Neutrophil (primary cell): Measurements from ENCODE around the gene ZNF683.

Experiments used
- H3K27ac ChIP-seq: fragments of 200-600 bp; sonication (generic); 2 replicates; pipeline ENCODE4 v1.5.1; 2016; ENCODE audit warnings: mild to moderate bottlenecking, moderate library complexity
- H3K27me3 ChIP-seq: fragments of 200-600 bp; sonication (generic); 2 replicates; pipeline ENCODE4 v1.6.0; 2016; ENCODE audit warnings: mild to moderate bottlenecking
- H3K36me3 ChIP-seq: fragments of 200-600 bp; sonication (generic); 2 replicates; pipeline ENCODE4 v1.5.1; 2017
- H3K4me1 ChIP-seq, 2 experiments: fragments of 200-600 bp in 1 of 2; sonication (generic) in 1 of 2; 1 replicate in 1 of 2; 2 replicates in 1 of 2; pipeline versions ENCODE4 v1.5.1 to v1.6.1; 2013 to 2016; ENCODE audit warnings: low read depth in 1 of 2, low read length in 1 of 2, mild to moderate bottlenecking in 1 of 2, moderate library complexity in 1 of 2; ENCODE audit not compliant: control insufficient read depth in 1 of 2, insufficient read depth in 1 of 2
- H3K4me3 ChIP-seq, 2 experiments: fragments of 200-600 bp in 1 of 2; sonication (generic) in 1 of 2; 1 replicate in 1 of 2; 2 replicates in 1 of 2; pipeline ENCODE4 v1.5.1; 2013 to 2016; ENCODE audit warnings: low read depth in 1 of 2, low read length in 1 of 2, mild to moderate bottlenecking in 1 of 2, moderate library complexity in 1 of 2
- H3K9me3 ChIP-seq: fragments of 200-600 bp; sonication (generic); 2 replicates; pipeline ENCODE4 v1.5.1; 2016
- TF ChIP-seq, protein P1 (sequence below): fragments of 200-600 bp; sonication (generic); IDR thresholded peaks from 2 replicates; pipeline ENCODE4 v1.5.1; 2016; ENCODE audit warnings: antibody characterized with exemption

The ZNF683 gene

DNA sequence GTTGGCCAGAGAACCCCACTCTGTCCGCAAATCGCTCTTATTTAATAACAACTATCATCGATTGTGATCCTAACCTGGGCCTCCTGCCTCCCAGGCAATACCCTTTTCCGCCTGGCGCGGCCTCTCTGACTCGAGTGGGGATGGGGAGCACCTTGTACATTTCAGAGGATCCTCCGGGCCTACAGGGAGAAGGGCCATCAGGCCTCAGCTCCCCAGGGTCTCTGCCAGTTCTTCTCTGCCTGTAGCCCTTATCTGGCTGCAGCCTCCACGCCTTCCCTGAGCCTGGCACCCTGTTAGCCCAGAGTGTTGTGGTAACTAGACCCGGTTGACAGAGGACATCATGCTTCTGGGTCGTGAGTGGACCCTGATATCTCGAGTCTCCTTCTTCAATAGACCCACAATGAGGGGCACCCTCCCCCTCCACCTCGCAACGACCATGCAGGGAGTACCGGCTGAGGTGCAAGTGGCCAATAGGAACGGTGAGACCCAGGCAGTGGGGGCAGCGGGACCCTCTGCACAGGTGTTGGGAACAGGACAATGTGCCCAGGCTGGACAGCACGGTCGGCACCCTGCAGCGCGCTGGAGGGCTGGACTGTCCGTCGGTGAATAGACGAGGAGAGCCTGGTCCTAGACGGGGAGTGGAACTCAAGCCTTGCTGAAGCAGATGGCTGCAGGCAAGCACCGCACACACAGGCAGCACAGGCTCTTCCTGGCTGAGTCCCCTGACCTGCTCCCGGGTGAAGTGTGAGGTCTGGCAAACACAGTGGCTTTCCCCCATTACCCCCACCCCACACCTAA is 11.5 kb downstream of the ZNF683 start:
- Histone ChIP-seq H3K4me1 (peaks cover 2 to 15% of the 10 kb centered on the region in 2 experiments), H3K4me3 (no peak overlapping the region)

DNA sequence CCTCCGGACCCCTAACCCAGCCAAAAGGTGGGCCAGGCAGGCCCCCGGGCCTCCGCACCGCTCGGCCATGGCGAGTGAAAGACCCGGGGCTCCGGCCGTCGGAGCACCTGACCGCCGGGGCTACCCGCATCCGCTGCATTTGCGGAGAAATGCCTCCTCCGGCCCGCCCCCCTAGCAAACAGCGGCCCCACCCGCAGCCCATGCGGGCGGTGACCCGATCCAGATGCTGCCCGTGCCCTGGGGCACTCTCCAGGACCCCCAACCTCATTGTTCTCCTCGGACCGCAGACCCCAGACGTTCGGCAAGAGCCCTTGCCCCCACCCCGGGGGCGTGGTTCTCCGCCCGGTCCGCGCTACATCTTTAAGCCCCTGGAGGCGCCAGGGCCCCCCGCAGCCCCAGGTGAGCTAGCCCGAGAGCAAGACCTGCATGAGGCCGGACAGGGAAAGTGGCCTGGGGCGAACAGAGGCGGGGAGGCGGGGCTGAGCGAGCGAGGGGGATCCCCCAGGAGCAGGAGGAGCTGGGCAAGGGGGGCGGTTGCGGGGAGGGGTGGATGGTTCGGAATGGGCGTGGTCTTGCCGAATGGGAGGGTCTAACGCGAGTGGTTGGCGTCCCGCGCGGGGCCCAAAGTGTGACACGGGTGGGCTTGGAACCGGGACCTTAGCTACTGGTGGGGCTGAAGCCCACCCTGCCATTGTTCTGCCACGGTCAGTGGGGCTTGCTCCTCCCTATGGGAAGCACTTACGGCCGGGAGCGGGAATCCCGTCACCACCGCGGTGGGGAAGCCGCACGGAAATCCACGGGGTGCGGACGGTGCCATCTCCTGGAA is 12.4 kb downstream of the ZNF683 start:
- TF ChIP-seq, protein P1, sequence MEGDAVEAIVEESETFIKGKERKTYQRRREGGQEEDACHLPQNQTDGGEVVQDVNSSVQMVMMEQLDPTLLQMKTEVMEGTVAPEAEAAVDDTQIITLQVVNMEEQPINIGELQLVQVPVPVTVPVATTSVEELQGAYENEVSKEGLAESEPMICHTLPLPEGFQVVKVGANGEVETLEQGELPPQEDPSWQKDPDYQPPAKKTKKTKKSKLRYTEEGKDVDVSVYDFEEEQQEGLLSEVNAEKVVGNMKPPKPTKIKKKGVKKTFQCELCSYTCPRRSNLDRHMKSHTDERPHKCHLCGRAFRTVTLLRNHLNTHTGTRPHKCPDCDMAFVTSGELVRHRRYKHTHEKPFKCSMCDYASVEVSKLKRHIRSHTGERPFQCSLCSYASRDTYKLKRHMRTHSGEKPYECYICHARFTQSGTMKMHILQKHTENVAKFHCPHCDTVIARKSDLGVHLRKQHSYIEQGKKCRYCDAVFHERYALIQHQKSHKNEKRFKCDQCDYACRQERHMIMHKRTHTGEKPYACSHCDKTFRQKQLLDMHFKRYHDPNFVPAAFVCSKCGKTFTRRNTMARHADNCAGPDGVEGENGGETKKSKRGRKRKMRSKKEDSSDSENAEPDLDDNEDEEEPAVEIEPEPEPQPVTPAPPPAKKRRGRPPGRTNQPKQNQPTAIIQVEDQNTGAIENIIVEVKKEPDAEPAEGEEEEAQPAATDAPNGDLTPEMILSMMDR, result no peak
- peaks cover 95% of the 10 kb centered on the region for H3K27me3 ChIP-seq
- no peaks in the 10 kb centered on the region for H3K9me3 ChIP-seq
- no peak overlapping the region for H3K4me3 ChIP-seq
- no peak overlapping the region for H3K27ac ChIP-seq
- no peaks in the 10 kb centered on the region for H3K36me3 ChIP-seq
- H3K4me1 ChIP-seq, result peaks cover 2 to 15% of the 10 kb centered on the region in 2 experiments

More for the DNA sequence above, 11.5 kb downstream of the ZNF683 start:
- Histone ChIP-seq H3K27me3 (peaks cover 97% of the 10 kb centered on the region), H3K9me3 (no peaks in the 10 kb centered on the region), H3K36me3 (no peaks in the 10 kb centered on the region), H3K27ac (no peak overlapping the region)
- TF ChIP-seq, protein P1, result no peak

- H3K27ac ChIP-seq, result no peak overlapping the region
- peaks cover 2 to 15% of the 10 kb centered on the region in 2 experiments for H3K4me1 ChIP-seq
- no peak overlapping the region for H3K4me3 ChIP-seq
These were observed 13.9 kb downstream of the ZNF683 start for GRCh38 chr1:26358411-26359384.

GRCh38 chr1:26357121-26357602 is 15.4 kb downstream of the ZNF683 start:
- Histone ChIP-seq H3K27ac (no peak overlapping the region), H3K27me3 (peaks cover 70% of the 10 kb centered on the region), H3K4me3 (no peak overlapping the region), H3K9me3 (no peaks in the 10 kb centered on the region), H3K4me1 (peaks cover 2 to 15% of the 10 kb centered on the region in 2 experiments), H3K36me3 (no peaks in the 10 kb centered on the region)
- TF ChIP-seq, protein P1, result no peak

More at GRCh38 chr1:26358411-26359384, 13.9 kb downstream of the ZNF683 start:
- TF ChIP-seq, protein P1, result no peak
- H3K36me3 ChIP-seq, result no peaks in the 10 kb centered on the region
- H3K9me3 ChIP-seq, result no peaks in the 10 kb centered on the region
- peaks cover 83% of the 10 kb centered on the region for H3K27me3 ChIP-seq

- Histone ChIP-seq H3K9me3 (no peaks in the 10 kb centered on the region), H3K27me3 (peaks cover 59% of the 10 kb centered on the region), H3K4me1 (peaks cover 2 to 15% of the 10 kb centered on the region in 2 experiments), H3K36me3 (no peaks in the 10 kb centered on the region), H3K27ac (no peak overlapping the region), H3K4me3 (no peak overlapping the region)
- TF ChIP-seq, protein P1, result no peak
These were observed 16.4 kb downstream of the ZNF683 start for GRCh38 chr1:26356106-26356505.
